ENCODE data around the gene SIDT2.

SIDT2 gene

GRCh38 chr11:117189191-117189940 lies 10.8 kb downstream of the SIDT2 start:
- DNase-seq (ENCODE audit: low read depth in 2 of 2), result no peak

GRCh38 chr11:117189941-117190544 lies 11.5 kb downstream of the SIDT2 start:
- no peak for DNase-seq (ENCODE audit: low read depth in 2 of 2)

- no peak for DNase-seq (ENCODE audit: low read depth in 2 of 2)
Measured at GRCh38 chr11:117191680-117192400, 13.3 kb downstream of the SIDT2 start.

- no peak for DNase-seq (ENCODE audit: low read depth in 2 of 2)
Measured at GRCh38 chr11:117192401-117192875, 13.9 kb downstream of the SIDT2 start.

- DNase-seq (ENCODE audit: low read depth in 2 of 2), result no peak
Measured at GRCh38 chr11:117193130-117194020, 14.8 kb downstream of the SIDT2 start.

GRCh38 chr11:117194267-117194666 lies 15.7 kb downstream of the SIDT2 start:
- DNase-seq (ENCODE audit: low read depth in 2 of 2), result no peak

- DNase-seq (ENCODE audit: low read depth in 2 of 2), result no peak
Measured at GRCh38 chr11:117195258-117195657, 16.7 kb downstream of the SIDT2 start.

- no peak for DNase-seq (ENCODE audit: low read depth in 2 of 2)
Measured at GRCh38 chr11:117195761-117196160, 17.2 kb downstream of the SIDT2 start.

- DNase-seq (ENCODE audit: low read depth in 2 of 2), result no peak
Measured at GRCh38 chr11:117197006-117197405, 18.5 kb downstream of the SIDT2 start.

- no peak for DNase-seq (ENCODE audit: low read depth in 2 of 2)
Measured at GRCh38 chr11:117197516-117198456, 19.2 kb downstream of the SIDT2 start.

GRCh38 chr11:117198613-117199012 lies 20.1 kb downstream of the SIDT2 start:
- no peak for DNase-seq (ENCODE audit: low read depth in 2 of 2)

- no peak for DNase-seq (ENCODE audit: low read depth in 2 of 2)
Measured at GRCh38 chr11:117199053-117199915, 20.7 kb downstream of the SIDT2 start, which contains the start of gene TAGLN. Gene TAGLN (plus strand): TSS chr11:117199370. CDS start chr11:117203014, 3,644 bp downstream.

- DNase-seq (ENCODE audit: low read depth in 2 of 2), result no peak
Measured at GRCh38 chr11:117199916-117200812, 21.6 kb downstream of the SIDT2 start.

- no peak for DNase-seq (ENCODE audit: low read depth in 2 of 2)
Measured at GRCh38 chr11:117200813-117201657, 22.5 kb downstream of the SIDT2 start.

- DNase-seq (ENCODE audit: low read depth in 2 of 2), result no peak
Measured at GRCh38 chr11:117201658-117202305, 23.2 kb downstream of the SIDT2 start.

GRCh38 chr11:117202386-117203068 lies 24.0 kb downstream of the SIDT2 start:
- no peak for DNase-seq (ENCODE audit: low read depth in 2 of 2)
